ENCODE data around the gene OS9.

DNA sequence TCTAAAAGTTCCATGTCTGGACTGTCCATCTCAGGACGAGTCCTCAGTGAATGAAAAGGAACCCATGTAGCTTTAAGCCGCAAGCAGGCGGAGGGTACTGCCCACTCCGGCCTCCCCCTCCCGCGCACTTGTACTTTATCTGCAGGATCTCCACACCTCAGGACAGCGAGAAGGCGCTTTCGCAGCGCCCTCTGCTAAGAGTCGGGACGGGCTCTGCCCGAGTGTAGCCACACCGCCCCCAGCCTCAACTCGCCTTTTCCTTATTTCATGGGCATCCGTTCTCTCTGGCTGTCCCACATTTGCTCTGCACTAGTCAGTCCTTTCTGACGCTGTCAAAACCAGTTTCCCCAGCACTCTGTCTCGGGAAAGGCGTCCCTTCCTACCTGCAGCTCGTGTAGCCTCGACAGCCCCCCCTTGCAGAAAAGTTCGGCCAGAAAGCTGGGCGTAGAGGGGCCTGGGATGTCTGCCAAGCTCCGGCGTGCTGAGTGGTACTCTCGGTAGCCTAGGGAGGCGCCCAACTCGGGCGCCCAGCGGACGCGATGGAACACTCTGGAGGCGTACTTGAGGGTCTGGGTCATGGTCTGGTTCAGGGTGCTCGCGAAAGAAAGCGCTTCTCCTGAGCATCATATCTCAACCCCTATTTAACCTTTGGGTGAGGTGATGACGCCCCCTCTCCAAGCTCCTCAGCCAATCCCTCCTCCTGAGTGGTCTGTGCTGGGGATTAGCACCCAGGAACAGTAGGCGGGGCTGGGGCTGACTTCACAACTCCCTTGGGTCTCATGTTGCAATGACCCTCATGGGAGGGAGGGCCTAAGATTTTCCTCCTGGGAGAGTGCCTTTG lies 72.8 kb downstream of the OS9 start, which contains the start of gene CYP27B1:
- TF ChIP-seq CTCF (IDR thresholded peaks at IDR 0.05), result no peak
- TF ChIP-seq POLR2A (IDR thresholded peaks at IDR 0.05), result no peak
- no peak for TF ChIP-seq EP300 (IDR thresholded peaks at IDR 0.05)
